IPS-NIHi7 (cell line): ENCODE data around the gene INHA.

Source experiments
- DNase-seq: peaks from one replicate; pipeline ENCODE4 v3.0.0; 2012; ENCODE audit warnings: mixed read lengths; ENCODE audit errors: extremely low spot score

Gene INHA

DNA sequence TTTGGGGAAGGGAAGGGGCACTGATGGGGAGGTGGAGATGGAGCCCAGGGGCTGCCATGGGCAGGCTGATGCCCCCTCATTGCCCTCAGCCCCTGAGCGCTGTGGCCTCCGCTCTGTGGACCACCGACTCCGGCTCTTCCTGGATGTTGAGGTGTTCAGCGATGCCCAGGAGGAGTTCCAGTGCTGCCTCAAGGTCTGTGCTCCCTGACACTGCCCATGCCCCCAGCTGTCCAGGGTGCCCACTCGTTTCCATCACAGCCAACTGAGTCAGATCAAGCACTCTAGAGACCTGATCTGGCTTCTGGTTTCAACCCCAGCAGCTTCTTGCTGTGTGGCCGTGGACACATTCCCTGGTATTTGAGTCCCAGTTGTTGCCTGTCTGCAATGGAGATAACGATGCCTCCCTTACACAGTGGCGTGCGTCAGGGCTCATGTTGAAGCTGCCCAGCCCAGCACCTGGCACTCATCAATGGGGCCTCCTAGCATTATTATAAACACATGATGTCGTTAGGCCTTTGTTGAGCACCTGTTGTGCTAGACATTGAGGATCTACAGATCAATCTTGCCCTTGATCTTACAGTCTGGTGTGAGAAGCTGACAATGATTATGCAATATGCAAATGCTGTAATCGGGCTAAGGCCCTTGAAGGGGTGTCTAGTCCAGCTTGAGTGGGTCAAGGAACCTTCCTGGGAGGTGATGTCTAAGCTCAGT is 39.9 kb downstream of the INHA start:
- DNase-seq, result no peak

DNA sequence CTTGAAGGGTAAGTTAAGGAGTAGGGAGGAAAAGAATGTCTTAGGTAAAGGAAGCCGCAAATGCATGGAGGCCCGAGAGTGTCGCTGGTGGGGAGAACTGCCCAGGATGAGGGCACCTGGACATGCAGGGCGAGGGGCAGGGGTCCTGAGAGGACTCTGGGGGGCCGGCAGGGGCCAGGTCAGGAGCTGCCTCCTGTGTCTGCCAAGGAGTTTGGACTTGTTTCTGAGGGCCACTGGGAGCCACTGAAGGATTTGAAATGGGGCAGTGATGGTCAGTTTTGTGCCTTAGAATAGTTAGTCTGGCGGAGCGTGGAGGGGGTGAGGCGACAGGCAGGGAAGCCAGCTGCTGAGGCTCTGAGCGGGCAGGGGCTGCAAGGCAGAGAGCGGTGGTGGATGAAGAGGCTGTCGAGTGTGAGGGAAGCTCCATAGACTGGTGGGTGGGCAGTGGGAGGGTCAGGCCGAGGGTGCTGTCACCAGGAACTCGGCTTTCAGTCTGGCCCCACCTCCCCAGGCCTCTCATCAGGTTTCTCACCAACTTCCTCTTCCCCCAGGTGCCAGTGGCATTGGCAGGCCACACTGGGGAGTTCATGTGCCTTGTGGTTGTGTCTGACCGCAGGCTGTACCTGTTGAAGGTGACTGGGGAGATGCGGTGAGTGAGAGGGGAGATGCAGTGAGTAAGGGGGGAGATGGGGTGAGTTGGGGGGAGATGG is 40.6 kb downstream of the INHA start:
- no peak for DNase-seq

DNA sequence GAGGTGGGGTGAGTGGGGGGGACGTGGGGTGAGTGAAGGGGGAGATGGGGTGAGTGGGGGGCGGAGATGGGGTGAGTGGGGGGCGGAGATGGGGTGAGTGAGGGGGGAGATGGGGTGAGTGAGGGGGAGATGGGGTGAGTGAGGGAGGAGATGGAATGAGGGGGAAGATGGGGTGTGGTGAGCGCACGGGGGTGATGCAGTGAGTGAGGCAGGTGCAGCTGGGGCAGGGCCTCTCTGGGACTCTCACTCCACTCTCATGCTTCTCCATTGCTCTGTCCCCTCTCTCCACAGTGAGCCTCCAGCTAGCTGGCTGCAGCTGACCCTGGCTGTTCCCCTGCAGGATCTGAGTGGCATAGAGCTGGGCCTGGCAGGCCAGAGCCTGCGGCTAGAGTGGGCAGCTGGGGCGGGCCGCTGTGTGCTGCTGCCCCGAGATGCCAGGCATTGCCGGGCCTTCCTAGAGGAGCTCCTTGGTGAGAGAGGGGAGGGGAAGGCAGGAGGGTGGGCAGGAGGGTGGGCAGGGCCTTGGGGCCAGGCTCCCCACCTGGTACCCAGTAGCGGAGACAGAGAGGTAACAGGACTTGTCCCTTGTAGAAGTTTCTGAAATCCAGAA is 41.5 kb downstream of the INHA start:
- no peak for DNase-seq

DNA sequence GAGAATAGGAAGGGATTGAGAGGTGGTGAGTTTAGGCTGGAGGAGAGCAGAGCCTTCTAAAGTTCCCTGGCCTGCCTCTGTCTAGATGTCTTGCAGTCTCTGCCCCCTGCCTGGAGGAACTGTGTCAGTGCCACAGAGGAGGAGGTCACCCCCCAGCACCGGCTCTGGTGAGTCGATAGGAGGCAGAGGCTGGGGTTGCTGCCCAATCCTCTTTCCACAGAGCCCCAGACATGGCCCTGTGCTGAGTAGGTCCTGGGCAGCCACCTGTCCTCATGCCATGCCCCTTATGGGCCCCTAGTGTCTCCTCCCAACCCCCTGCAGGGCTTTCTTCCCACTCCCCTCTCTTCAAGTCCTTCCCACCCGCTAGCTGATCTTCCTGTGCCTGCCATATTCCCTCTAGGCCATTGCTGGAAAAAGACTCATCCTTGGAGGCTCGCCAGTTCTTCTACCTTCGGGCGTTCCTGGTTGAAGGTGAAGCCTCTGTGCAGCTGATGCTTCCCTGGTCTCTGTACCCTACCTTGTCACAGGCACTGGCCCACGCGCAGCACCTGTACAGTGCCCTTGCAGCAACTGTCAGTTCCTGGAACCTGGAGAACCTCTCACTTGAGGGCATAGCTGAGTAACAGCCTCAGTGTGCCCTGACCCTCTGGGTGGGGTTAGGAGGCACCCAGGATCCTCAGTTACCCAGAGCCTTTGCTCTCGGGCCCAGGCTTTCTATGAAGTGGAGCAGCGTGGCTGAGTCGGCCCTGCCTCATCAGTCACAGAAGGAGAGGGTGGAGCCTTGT is 42.2 kb downstream of the INHA start:
- no peak for DNase-seq

DNA sequence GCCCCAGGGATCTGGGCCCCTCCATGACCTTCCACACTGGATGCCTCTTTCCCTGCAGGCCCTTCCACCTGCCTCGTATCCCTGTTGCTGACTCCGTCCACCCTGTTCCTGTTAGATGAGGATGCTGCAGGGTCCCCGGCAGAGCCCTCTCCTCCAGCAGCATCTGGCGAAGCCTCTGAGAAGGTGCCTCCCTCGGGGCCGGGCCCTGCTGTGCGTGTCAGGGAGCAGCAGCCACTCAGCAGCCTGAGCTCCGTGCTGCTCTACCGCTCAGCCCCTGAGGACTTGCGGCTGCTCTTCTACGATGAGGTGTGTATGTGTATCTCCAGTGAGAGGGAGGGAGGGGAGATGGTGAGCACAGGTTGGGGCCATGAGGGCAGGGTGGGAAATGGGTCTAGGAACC is 42.9 kb downstream of the INHA start:
- DNase-seq, result no peak

DNA sequence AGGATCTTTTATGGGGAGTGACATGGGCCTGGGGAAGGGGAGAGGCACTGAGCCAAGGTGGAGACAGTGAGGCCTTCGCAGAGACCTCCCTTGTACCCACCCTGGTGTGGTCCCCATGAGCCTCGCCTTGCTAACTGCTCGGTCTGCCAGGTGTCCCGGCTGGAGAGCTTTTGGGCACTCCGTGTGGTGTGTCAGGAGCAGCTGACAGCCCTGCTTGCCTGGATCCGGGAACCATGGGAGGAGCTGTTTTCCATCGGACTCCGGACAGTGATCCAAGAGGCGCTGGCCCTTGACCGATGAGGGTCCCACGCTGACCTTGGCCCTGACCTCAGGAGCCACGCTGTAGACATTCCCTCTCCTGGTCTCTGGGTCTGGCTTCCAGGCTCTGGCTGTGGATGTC is 43.8 kb downstream of the INHA start:
- DNase-seq, result no peak

DNA sequence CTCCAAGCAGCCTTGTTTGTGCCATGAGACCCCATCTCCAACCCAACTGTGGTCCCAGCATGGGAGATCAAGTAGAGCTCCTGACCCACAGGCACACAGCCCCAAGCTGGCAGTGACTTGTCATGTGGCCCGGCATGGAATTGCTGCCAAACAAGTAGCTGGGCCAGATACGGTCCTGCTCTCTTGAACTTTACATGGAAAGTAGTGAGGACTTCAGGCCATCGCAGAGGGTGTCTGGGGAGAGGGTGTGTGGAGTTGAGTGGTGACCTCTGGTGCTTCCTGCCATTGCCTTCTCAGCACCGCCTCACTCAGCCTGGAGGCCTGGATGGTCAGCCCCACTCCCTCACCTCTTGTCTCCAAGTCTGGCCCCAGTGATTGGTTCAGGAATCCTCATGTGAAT is 44.4 kb downstream of the INHA start:
- no peak for DNase-seq

DNA sequence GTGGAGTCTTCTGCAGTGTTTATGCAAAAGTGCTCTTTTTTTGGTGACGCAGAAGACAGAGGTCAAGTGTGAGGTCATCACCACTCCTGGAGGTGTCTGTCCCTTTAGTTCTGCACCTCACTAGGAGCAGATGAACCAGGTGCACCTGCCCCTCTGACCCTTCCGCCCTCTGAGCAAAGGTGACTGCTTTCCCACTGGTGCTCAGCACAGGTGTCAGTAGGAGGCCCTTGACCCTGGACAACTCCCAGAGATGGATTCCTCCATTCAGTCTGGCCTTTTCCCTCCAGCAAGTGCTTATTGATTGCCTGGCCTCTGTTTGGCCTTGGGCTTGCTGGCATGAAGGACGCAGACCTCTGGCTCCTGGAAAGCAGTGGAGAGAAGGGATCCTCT is 46.6 kb downstream of the INHA start:
- DNase-seq, result no peak

DNA sequence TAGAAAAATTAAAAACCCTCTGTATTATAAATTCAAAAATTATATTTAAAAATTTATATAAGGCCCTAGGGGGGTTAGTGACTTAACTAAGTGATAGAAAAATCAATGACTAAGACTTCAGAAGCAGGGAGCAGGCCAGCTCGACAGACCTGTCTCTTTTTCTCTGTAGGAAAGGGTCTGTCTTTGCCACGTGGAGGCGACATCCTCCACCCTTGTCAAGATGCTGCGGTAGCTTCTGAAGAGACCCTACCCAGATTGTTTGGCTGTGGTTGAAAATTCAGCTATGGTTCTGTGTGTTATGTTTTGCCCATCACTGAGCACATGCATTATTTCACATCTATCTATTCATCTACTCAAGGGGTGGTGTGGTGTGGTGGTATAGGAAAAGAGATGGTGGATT is 47.1 kb downstream of the INHA start:
- DNase-seq, result peak; percentile 80

DNA sequence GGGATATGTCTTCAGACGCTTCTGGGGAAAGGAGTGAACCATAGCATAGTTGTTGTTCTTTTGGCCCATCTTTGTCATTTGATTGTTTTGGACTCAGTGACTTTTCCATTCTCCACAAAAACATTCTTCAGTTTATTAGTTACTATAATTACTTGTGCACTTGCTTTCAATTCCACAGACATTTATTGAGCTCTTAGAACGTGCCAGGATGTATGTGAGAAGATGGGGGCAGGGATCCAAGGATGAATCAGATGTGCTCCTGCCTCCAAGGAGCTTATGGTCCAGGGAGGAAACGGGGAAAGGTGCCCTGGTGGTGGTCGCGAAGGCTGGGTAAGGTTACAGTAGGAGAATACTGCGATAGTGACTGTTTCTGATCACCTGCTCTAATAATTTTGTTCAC is 48.4 kb downstream of the INHA start:
- DNase-seq, result no peak

DNA sequence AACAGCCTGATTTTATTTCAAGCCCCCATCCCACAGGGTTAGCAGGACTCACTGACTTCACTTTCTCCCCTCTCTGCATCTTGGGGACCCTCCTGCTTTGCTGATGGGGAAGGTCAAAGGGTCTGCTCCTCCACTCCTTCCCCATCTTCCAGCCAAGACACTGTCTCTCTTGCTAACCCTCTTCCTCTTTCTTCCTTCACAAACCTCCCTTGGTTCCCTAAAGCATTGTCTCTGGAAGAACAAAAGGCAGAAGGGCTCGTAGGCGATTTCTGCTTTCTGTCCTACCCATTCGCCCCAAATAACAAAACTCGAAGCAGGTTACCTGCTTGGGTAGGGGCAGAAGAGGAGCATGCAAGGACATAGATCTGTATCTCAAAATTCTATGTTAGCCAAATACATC is 49.8 kb downstream of the INHA start:
- no peak for DNase-seq

DNA sequence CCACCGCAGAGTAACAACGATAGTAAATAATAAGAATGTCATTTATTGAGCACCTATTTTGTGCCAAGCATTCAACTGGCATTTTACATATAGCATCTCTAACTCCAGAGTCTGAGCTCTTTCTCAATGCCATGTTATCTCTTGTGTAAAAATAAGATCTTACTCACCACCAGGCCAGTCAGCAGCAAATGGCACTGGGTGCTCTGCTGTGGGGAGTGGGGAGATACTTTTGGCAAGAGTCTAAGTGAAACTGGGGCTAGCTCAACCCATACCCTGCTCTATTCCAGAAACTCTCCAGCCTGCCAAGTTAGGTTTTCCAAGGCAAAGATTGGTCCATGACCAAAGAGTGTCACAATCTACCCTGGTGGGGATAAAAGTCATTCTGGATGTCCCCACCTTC is 50.4 kb downstream of the INHA start:
- DNase-seq, result no peak

DNA sequence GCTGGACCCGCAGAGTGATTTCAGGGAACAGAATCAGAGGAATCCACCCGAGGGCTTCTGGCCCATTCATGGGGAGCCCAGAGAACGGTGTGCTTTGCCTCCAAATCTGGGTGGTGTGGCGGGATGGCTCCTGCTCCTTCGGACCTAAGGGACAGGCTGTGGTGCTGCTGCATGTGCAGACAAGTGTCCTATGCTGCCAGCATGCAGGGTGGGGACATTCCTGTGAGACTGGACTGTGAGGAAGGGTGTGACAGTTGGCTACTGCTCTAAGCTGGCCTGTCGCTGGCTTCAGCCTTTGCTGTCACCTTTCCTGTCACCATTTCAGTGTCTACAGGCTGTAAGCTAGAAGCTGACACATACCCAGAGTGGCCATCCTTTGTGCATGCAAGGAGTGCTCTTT is 52.5 kb downstream of the INHA start:
- no peak for DNase-seq

DNA sequence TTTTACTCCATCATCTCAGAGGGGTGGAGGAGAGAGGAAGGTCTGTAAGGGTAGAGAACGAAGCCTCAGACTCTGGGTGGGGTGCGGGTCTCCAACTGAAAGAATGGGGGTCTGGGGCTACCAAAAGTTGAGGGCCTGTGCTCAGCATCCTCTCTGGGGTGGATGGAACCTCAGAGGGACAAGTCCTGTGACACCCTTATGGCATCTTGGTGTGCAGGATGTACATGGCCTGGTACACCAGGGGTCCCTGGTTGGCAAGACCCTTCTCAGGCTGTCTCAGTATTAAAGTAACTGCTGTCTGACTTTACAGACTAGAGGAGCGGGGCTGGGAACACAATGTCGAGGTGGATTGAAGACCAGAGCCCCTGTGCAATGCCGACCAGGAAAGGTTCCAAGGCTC is 53.1 kb downstream of the INHA start:
- DNase-seq, result no peak
